Effector memory CD8-positive, alpha-beta T cell (primary cell): Measurements from ENCODE around the gene RIN2.
"Not testable (repeated sequence)": the region's sequence is repeated elsewhere in the genome, so short reads cannot be mapped to it uniquely, and the experiment has no call there.

ENCODE experiments used
- ATAC-seq: fragments of 150-1000 bp; cut with Tn5 transposase; replicated peaks from 2 replicates; pipeline ENCODE4 v1.10.0; 2021; ENCODE audit warnings: mild to moderate bottlenecking, moderate library complexity
- DNase-seq, 3 experiments: peaks; one replicate each; pipeline ENCODE4 v3.0.0; 2021
- H3K27ac Mint-ChIP-seq, 2 donors: one replicate each; pipeline ENCODE4 v1.8.0; 2022; ENCODE audit warnings: mild to moderate bottlenecking in 2 of 2, mixed read lengths in 2 of 2, moderate library complexity in 2 of 2
- H3K27me3 Mint-ChIP-seq, 2 donors: one replicate each; pipeline ENCODE4 v1.8.0; 2022; ENCODE audit warnings: mixed read lengths in 2 of 2
- H3K36me3 Mint-ChIP-seq: one replicate; pipeline ENCODE4 v1.8.0; 2022; ENCODE audit warnings: mild to moderate bottlenecking, moderate library complexity, mixed read lengths; ENCODE audit not compliant: insufficient read depth
- H3K4me1 Mint-ChIP-seq, 2 donors: one replicate each; pipeline ENCODE4 v1.8.0; 2022; ENCODE audit warnings: low read depth in 2 of 2, mixed read lengths in 2 of 2
- H3K4me3 Mint-ChIP-seq, 2 donors: one replicate each; pipeline ENCODE4 v1.8.0; 2022; ENCODE audit warnings: mild to moderate bottlenecking in 2 of 2, mixed read lengths in 2 of 2, moderate library complexity in 2 of 2
- H3K9me3 Mint-ChIP-seq, 2 donors: one replicate each; pipeline ENCODE4 v1.8.0; 2022; ENCODE audit warnings: mixed read lengths in 2 of 2

Gene RIN2

DNA sequence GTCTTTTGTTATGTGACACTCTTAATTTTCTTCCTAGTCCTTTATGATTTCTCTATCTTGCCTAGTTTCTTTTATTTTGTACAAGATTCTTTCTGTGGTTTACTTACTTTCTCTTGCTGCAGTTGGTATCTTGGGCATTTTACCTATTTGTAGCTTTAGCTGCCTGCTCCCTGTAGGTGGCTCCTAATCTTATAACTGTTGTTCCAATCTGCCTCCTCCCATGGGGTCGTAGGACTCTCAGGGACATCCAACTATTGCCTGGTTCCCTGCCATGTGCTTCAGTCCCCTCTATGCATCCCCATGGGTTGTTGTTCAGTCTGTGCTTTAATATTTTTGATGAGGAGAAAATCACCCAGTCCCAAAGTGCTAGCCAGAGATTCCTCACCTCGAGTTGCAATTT lies 31.4 kb downstream of the RIN2 start:
- Mint-ChIP-seq H3K27me3 (no peaks in the 10 kb centered on the region), H3K36me3 (no peaks in the 10 kb centered on the region), H3K4me3 (no peak overlapping the region), H3K27ac (no peak overlapping the region), H3K4me1 (no peaks in the 10 kb centered on the region), H3K9me3 (peaks cover 0 to 2% of the 10 kb centered on the region in 2 donors)
- DNase-seq, result no peak
- ATAC-seq, result no peak

GRCh38 chr20:19791887-19792286 lies 33.8 kb downstream of the RIN2 start:
- Mint-ChIP-seq H3K27me3 (no peaks in the 10 kb centered on the region), H3K36me3 (no peaks in the 10 kb centered on the region), H3K4me3 (no peak overlapping the region), H3K4me1 (no peaks in the 10 kb centered on the region), H3K27ac (no peak overlapping the region), H3K9me3 (peaks cover 0 to 2% of the 10 kb centered on the region in 2 donors)
- no peak for ATAC-seq
- DNase-seq, result no peak

DNA sequence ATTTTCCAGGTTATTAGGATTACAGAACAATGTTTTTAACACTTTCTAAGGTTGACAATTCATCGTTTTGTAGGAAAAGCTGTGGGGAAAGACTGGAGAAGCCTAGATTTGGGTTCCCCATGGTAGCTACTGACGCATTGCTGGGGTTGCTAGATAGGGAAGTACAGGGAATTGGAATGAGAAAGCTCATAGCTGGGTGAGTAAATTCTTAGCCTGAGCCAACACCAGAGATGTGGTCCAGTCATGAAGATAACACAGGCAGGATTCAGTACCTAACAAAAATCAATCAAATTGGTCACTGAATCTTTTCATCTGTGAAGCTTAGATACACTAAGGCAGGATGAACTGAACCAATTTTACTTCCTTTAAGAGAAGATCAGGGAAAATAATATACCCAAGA lies 35.7 kb downstream of the RIN2 start:
- Mint-ChIP-seq H3K4me3 (no peak overlapping the region), H3K27ac (no peak overlapping the region), H3K36me3 (no peaks in the 10 kb centered on the region), H3K9me3 (peaks cover 0 to 2% of the 10 kb centered on the region in 2 donors), H3K27me3 (no peaks in the 10 kb centered on the region), H3K4me1 (no peaks in the 10 kb centered on the region)
- ATAC-seq (no peak), DNase-seq (no peak)

- Mint-ChIP-seq H3K36me3 (no peaks in the 10 kb centered on the region), H3K4me3 (no peak overlapping the region), H3K9me3 (peaks cover 0 to 2% of the 10 kb centered on the region in 2 donors), H3K4me1 (no peaks in the 10 kb centered on the region), H3K27ac (no peak overlapping the region), H3K27me3 (peaks cover 0 to 7% of the 10 kb centered on the region in 2 donors)
- no peak for DNase-seq
- ATAC-seq, result no peak
These were observed 36.9 kb downstream of the RIN2 start for GRCh38 chr20:19794941-19795340.

DNA sequence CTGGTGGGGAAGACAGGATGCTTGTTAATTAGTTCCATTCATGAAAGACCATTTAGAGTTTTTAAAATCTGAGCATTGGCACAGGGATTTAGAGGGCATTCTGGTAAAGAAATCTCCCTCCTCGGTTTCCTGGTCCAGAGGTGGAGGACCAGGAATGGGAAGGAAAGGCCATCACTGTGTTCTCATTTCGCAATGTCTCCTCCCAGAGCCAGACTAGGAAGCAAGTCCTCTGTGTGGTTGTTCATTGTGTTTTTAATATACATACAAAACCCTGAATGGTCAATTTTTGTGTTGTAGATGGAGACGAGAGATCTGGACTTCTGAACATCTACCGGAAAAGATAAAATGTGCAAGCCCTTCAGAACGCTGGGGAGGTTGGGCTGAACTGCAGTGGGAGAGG lies 41.3 kb downstream of the RIN2 start:
- no peaks in the 10 kb centered on the region for H3K4me1 Mint-ChIP-seq
- DNase-seq, result no peak
- peaks cover 0 to 7% of the 10 kb centered on the region in 2 donors for H3K27me3 Mint-ChIP-seq
- H3K4me3 Mint-ChIP-seq, result no peak overlapping the region
- H3K27ac Mint-ChIP-seq, result no peak overlapping the region
- no peak for ATAC-seq
- H3K36me3 Mint-ChIP-seq, result no peaks in the 10 kb centered on the region
- H3K9me3 Mint-ChIP-seq, result no peaks in the 10 kb centered on the region

GRCh38 chr20:19802099-19802491 lies 44.0 kb downstream of the RIN2 start:
- ATAC-seq (no peak), DNase-seq (no peak)
- Mint-ChIP-seq H3K4me1 (no peaks in the 10 kb centered on the region), H3K27me3 (peaks cover 0 to 7% of the 10 kb centered on the region in 2 donors), H3K9me3 (peaks cover 0 to 7% of the 10 kb centered on the region in 2 donors), H3K36me3 (no peaks in the 10 kb centered on the region), H3K27ac (no peak overlapping the region), H3K4me3 (no peak overlapping the region)

DNA sequence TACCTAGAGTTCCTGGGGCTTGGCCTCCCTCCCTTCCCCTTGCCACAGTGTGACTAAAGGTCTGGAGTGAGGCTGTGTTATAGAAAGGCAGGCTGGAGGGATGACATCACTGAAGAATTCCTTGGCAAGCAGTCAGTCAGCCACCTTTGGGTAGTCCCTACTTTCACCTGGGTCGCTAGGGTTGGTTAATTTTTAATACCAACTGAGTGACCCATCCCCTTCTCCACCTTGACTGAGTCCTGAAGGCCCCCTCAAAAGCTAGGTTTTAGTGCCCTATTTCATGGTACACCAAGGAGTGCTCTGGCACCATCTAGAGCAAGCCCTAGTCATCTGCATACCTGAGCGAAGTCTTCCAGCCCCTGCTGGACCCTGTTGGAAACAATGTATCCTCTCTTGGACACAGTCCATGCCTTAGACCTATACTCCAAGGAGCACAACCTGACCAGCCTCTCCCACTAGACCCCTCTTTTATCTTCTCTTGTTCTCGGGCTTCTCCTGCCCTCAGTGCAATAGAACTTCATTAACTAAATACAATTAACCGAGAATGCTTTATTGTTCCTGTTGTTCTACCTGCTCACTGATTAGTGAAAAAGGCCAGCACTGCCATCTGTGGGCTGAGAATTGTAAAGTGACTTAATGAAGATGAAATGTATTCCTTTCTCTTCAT lies 44.6 kb downstream of the RIN2 start:
- no peak for ATAC-seq
- Mint-ChIP-seq H3K4me3 (no peak overlapping the region), H3K27ac (no peak overlapping the region), H3K36me3 (no peaks in the 10 kb centered on the region), H3K9me3 (peaks cover 0 to 7% of the 10 kb centered on the region in 2 donors), H3K27me3 (peaks cover 0 to 7% of the 10 kb centered on the region in 2 donors), H3K4me1 (no peaks in the 10 kb centered on the region)
- DNase-seq, result no peak

DNA sequence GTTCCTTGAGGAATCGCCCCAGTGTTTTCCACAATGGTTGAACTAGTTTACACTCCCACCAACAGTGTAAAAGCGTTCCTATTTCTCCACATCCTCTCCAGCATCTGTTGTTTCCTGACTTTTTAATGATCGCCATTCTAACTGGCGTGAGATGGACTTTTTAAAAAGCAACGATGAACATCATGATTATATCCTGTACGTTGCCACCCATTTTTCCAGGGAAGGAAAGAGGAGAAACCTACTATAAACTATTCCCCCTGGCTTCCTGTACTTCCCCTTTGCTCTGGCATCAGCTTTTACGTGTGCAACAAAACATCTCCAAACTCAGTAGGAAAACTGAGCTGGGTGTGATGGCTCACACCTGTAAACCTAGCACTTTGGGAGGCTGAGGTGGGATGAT lies 48.2 kb downstream of the RIN2 start:
- not testable (repeated sequence) for ATAC-seq, H3K4me3 Mint-ChIP-seq, H3K27me3 Mint-ChIP-seq, H3K27ac Mint-ChIP-seq, DNase-seq, H3K36me3 Mint-ChIP-seq, H3K9me3 Mint-ChIP-seq, H3K4me1 Mint-ChIP-seq

DNA sequence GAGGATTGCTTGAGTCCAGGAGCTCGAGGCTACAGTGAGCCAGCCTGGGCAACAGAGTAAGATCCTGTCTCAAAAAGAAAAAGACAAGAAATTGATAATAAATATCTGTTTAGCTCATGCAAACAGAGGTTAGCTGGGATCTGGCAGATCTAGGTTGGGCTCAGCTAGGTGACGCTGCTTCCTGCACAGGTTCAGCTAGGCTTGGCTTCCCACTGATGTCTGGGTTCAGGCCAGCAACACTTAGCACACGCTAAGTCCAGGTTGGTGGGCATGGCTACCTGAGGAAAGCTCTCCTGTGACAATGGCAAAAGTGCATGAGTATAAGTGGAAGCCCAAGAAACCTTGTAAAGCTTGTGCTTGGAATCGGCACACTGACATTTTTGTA lies 48.7 kb downstream of the RIN2 start:
- peaks cover 0 to 7% of the 10 kb centered on the region in 2 donors for H3K9me3 Mint-ChIP-seq
- no peak for DNase-seq
- ATAC-seq, result no peak
- no peak overlapping the region for H3K4me3 Mint-ChIP-seq
- H3K27ac Mint-ChIP-seq, result no peak overlapping the region
- H3K36me3 Mint-ChIP-seq, result no peaks in the 10 kb centered on the region
- no peaks in the 10 kb centered on the region for H3K4me1 Mint-ChIP-seq
- no peaks in the 10 kb centered on the region for H3K27me3 Mint-ChIP-seq

GRCh38 chr20:19807191-19807945 lies 49.3 kb downstream of the RIN2 start:
- no peak overlapping the region for H3K27ac Mint-ChIP-seq
- H3K4me1 Mint-ChIP-seq, result no peaks in the 10 kb centered on the region
- no peak for ATAC-seq
- peaks cover 0 to 7% of the 10 kb centered on the region in 2 donors for H3K9me3 Mint-ChIP-seq
- no peaks in the 10 kb centered on the region for H3K27me3 Mint-ChIP-seq
- no peak for DNase-seq
- no peaks in the 10 kb centered on the region for H3K36me3 Mint-ChIP-seq
- H3K4me3 Mint-ChIP-seq, result no peak overlapping the region
